HepG2 (cell line): ENCODE results near the gene CAMSAP2. TPM values are rescaled to one million over a fixed set of nuclear protein-coding genes. Genes with fewer than 3 reads are reported as not detected.
A peak's percentile ranks its signal among the peaks of the same experiment; 100 is the strongest.

Experiments used
- ATAC-seq: fragments of 200-7000 bp; cut with Tn5 transposase; 3 replicates; pipeline ENCODE4 v1.9.1; 2020; ENCODE audit warnings: mild to moderate bottlenecking, moderate library complexity
- BruUV-seq: library from RNA; stranded (reverse); fragments of 400-500 nt; replicated peaks from 2 replicates; lab custom pipeline; 2021; lab: Mats Ljungman, UMichigan
- CTCF ChIA-PET: fragments of 300-600 bp; formaldehyde crosslinking; extraction: SDS; loops from one replicate; lab custom pipeline; 2021; ENCODE audit warnings: low total read pairs, inconsistent platforms, low intra/inter-chr PET ratio; lab: Yijun Ruan, JAX
- POLR2A ChIA-PET: fragments of 350-600 bp; sonication (Branson Sonifier 250); formaldehyde crosslinking; loops from one replicate; lab custom pipeline; 2020; ENCODE audit warnings: antibody characterized with exemption, inconsistent platforms; lab: Yijun Ruan, JAX
- DNase-seq: peaks from one replicate; pipeline ENCODE4 v3.0.0-alpha.2; 2015; ENCODE audit warnings: low spot score
- FAIRE-seq: peaks from 3 replicates; lab custom pipeline; 2011; peaks lifted over from hg19 to GRCh38; lab: Jason Lieb, UNC
- H2AFZ ChIP-seq: one replicate; pipeline ENCODE4 v1.6.1; 2011; ENCODE audit warnings: low read length, inconsistent platforms
- H3K27ac ChIP-seq: fragments of 300-600 bp; 3 replicates; pipeline ENCODE4 v1.8.0; 2011; ENCODE audit warnings: mixed run types, mild to moderate bottlenecking, mixed read lengths, low read length, inconsistent platforms; ENCODE audit not compliant: insufficient read depth; ENCODE audit errors: extremely low read length
- H3K27me3 ChIP-seq, 2 experiments: fragments of 200-600 bp in 1 of 2; 2 replicates in 1 of 2; 3 replicates in 1 of 2; pipeline versions ENCODE4 v1.6.0 to v1.8.0; 2011; ENCODE audit warnings: low read length in 2 of 2, mild to moderate bottlenecking in 2 of 2, moderate library complexity in 2 of 2, inconsistent platforms in 1 of 2; ENCODE audit not compliant: insufficient read depth in 2 of 2, control insufficient read depth in 1 of 2
- H3K36me3 ChIP-seq, 2 experiments: fragments of 200-600 bp in 1 of 2; replicated peaks in 1 of 2; 2 replicates in 1 of 2; 3 replicates in 1 of 2; pipeline versions ENCODE4 v1.5.1 to v1.8.0; 2011; ENCODE audit warnings: low read length in 2 of 2, inconsistent platforms in 1 of 2; ENCODE audit not compliant: insufficient read depth in 2 of 2, control insufficient read depth in 1 of 2
- H3K4me1 ChIP-seq: 2 replicates; pipeline ENCODE4 v1.5.1; 2012; ENCODE audit warnings: low read length, inconsistent platforms; ENCODE audit not compliant: insufficient read depth
- H3K4me2 ChIP-seq: 2 replicates; pipeline ENCODE4 v1.6.0; 2011; ENCODE audit warnings: low read depth, low read length, inconsistent platforms
- H3K4me3 ChIP-seq, 3 experiments: fragments of 200-600 bp in 1 of 3; sonication (generic), shearing (Covaris generic) in 1 of 3; replicated peaks in 1 of 3; 2 replicates each; pipeline ENCODE4 v1.5.1; 2011 to 2016; ENCODE audit warnings: low read length in 3 of 3, inconsistent platforms in 2 of 3, low read depth in 2 of 3, mild to moderate bottlenecking in 2 of 3, control low read depth in 1 of 3, mixed read lengths in 1 of 3; ENCODE audit not compliant: insufficient read depth in 1 of 3
- H3K79me2 ChIP-seq: one replicate; pipeline ENCODE4 v1.6.1; 2011; ENCODE audit warnings: low read length, inconsistent platforms; ENCODE audit not compliant: insufficient read depth
- H3K9ac ChIP-seq: 2 replicates; pipeline ENCODE4 v1.6.0; 2011; ENCODE audit warnings: mild to moderate bottlenecking, low read depth, low read length, inconsistent platforms; ENCODE audit not compliant: insufficient read depth
- H3K9me3 ChIP-seq: 2 replicates; pipeline ENCODE4 v1.5.1; 2012; ENCODE audit warnings: mild to moderate bottlenecking, low read length
- H4K20me1 ChIP-seq: 2 replicates; pipeline ENCODE4 v1.6.0; 2011; ENCODE audit warnings: inconsistent platforms, mild to moderate bottlenecking, low read length, moderate library complexity; ENCODE audit not compliant: insufficient read depth
- DNMT1 ChIP-seq: sonication (generic); formaldehyde crosslinking; IDR thresholded peaks from 2 replicates; pipeline ENCODE4 v1.5.1; 2020; ENCODE audit warnings: mild to moderate bottlenecking, missing genetic modification reagents
- KLF13 ChIP-seq: sonication (generic); formaldehyde crosslinking; IDR thresholded peaks from 2 replicates; pipeline ENCODE4 v1.4.0; 2020; ENCODE audit warnings: mild to moderate bottlenecking, missing genetic modification reagents
- KLF15 ChIP-seq: sonication (generic); formaldehyde crosslinking; IDR thresholded peaks from 2 replicates; pipeline ENCODE4 v1.8.1; 2023; ENCODE audit warnings: borderline replicate concordance, mild to moderate bottlenecking, inconsistent platforms, missing genetic modification reagents, mixed read lengths
- MXI1 ChIP-seq: IDR thresholded peaks from 3 replicates; pipeline ENCODE4 v1.6.1; 2012; ENCODE audit warnings: low read depth, low read length, inconsistent platforms, borderline replicate concordance
- ZBTB14 ChIP-seq: sonication (generic); formaldehyde crosslinking; IDR thresholded peaks from 2 replicates; pipeline ENCODE4 v1.4.0; 2020; ENCODE audit warnings: missing genetic modification reagents
- ZBTB20 ChIP-seq: sonication (generic); formaldehyde crosslinking; IDR thresholded peaks from 2 replicates; pipeline ENCODE4 v1.8.1; 2023; ENCODE audit warnings: missing genetic modification reagents, low read depth, mild to moderate bottlenecking, borderline replicate concordance
- ZHX2 ChIP-seq, 2 experiments: sonication (generic) in 1 of 2; formaldehyde crosslinking in 1 of 2; IDR thresholded peaks; 2 replicates each; pipeline versions ENCODE4 v1.6.1 to v1.9.0; 2014 to 2022; ENCODE audit warnings: antibody characterized with exemption in 1 of 2, borderline replicate concordance in 1 of 2, inconsistent platforms in 1 of 2, low read depth in 1 of 2, missing genetic modification reagents in 1 of 2
- ZNF180 ChIP-seq: sonication (generic); formaldehyde crosslinking; IDR thresholded peaks from 2 replicates; pipeline ENCODE4 v1.4.0; 2020; ENCODE audit warnings: low read depth, missing genetic modification reagents, borderline replicate concordance
- ZNF280D ChIP-seq: sonication (generic); formaldehyde crosslinking; IDR thresholded peaks from 2 replicates; pipeline ENCODE4 v1.5.1; 2020; ENCODE audit warnings: mild to moderate bottlenecking, missing genetic modification reagents
- ZNF354B ChIP-seq: sonication (generic); formaldehyde crosslinking; IDR thresholded peaks from 2 replicates; pipeline ENCODE4 v1.8.0; 2022; ENCODE audit warnings: mild to moderate bottlenecking, missing genetic modification reagents
- WGBS: methylation state at CpG from one replicate; pipeline ENCODE4 v1.1.6; 2017; ENCODE audit warnings: low lambda C conversion rate; 5-methylcytosine and 5-hydroxymethylcytosine counted together
- in situ Hi-C: cut with HindIII; loops from 2 replicates; pipeline ENCODE4 v1.10.0; 2017; ENCODE audit warnings: low pct_unique_long_range_greater_than_20kb; ENCODE audit not compliant: extremely low pct_ligation_motif_present
- intact Hi-C: fragments of 100-400 bp; cut with micrococcal nuclease; formaldehyde crosslinking; loops from one replicate; pipeline ENCODE4 v1.10.0; 2022; ENCODE audit not compliant: unreplicated experiment
- polyA plus RNA-seq, 8 experiments: library from polyadenylated mRNA; depleted of rRNA in 3 of 8; stranded (reverse) in 7 of 8; unstranded in 1 of 8; fragments of >200 nt; fragmentation: Illumina TruSeq in 4 of 8; extraction: Trizol in 4 of 8; gene quantifications; 2 replicates each; pipeline versions ENCODE4 v1.2.1 to v1.2.3, GENCODE V29; 2011 to 2016; ENCODE audit warnings: low read depth in 4 of 8, missing spikeins in 1 of 8, mixed read lengths in 1 of 8; ENCODE audit not compliant: insufficient read depth in 1 of 8
- total RNA-seq, 5 experiments: library from RNA; depleted of rRNA; stranded (reverse); fragments of >200 nt; fragmentation: Illumina TruSeq; extraction: Trizol; gene quantifications; 2 replicates each; pipeline ENCODE4 v1.2.3, GENCODE V29; 2016; ENCODE audit warnings: low read depth in 1 of 5

Gene CAMSAP2
- total and polyA plus RNA-seq, 2 of the 13 experiments (the other 11 are each of a cell fraction or from before 2014, with no cell fraction given) = 3.4 to 8.2 TPM

GRCh38 chr1:200739702-200740570 is 1.2 kb downstream of the CAMSAP2 start:
- 4% methylated on average over 12 of the region's 26 CpGs for WGBS

More at GRCh38 chr1:200739702-200740570, 1.2 kb downstream of the CAMSAP2 start:
- H3K4me3 ChIP-seq = peak overlapping the region; percentile 80 to 93 (median 85)
- peak overlapping the region; percentile 99 for H3K4me2 ChIP-seq
- H3K27me3 ChIP-seq = no peaks in the 10 kb centered on the region; a peak in 1 of 5 replicates
- TF ChIP-seq KLF15 (CRISPR knock-in tag) (no peak), ZHX2 (IDR thresholded peaks at IDR 0.05; ENCODE audit: low read depth) (no peak), ZHX2 (CRISPR knock-in tag; IDR thresholded peaks at IDR 0.05; ENCODE audit: borderline replicate concordance) (no peak), ZBTB14 (CRISPR knock-in tag) (no peak), ZNF354B (CRISPR knock-in tag) (no peak), MXI1 (no peak), KLF13 (CRISPR knock-in tag) (no peak), ZNF180 (CRISPR knock-in tag) (no peak), ZBTB20 (CRISPR knock-in tag) (no peak), ZNF280D (CRISPR knock-in tag) (no peak), DNMT1 (CRISPR knock-in tag) (no peak)
- TF ChIP-seq, all 625 proteins: peak for 0
- ChIA-PET POLR2A (no interaction called here), CTCF (no interaction called here)
- Histone ChIP-seq H4K20me1 (0 out of 2 replicates have a peak, but pooled peaks cover 6% of the 10 kb centered on the region), H3K79me2 (peaks cover 39% of the 10 kb centered on the region), H3K4me1 (peaks cover 47% of the 10 kb centered on the region), H3K36me3 (no peaks in the 10 kb centered on the region), H3K9me3 (no peaks in the 10 kb centered on the region), H2AFZ (no peak overlapping the region), H3K9ac (peak overlapping the region; percentile 78), H3K27ac (peak overlapping the region; percentile 39)
- intact Hi-C loops (loop anchor here (2.0 kb wide), 1 partner anchor 71 kb away; the partner anchor contains the start of gene DDX59), in situ Hi-C loops (no loop called here)
- FAIRE-seq (no peak), DNase-seq (peak; percentile 3), ATAC-seq (no peak)
- no TSS peak for BruUV-seq
